ENCODE measurements around the gene CSTPP1. TPM values are rescaled to one million over a fixed set of nuclear protein-coding genes. Genes with fewer than 3 reads are reported as not detected.
"Not testable (repeated sequence)": the region's sequence is repeated elsewhere in the genome, so short reads cannot be mapped to it uniquely, and the experiment has no call there.

CSTPP1 gene
- total RNA-seq, 1 donor from 2014 or later, result 18.0 TPM

- Mint-ChIP-seq H3K4me3 (no peak overlapping the region), H3K4me1 (peaks cover 16% of the 10 kb centered on the region), H3K36me3 (ENCODE audit: low read depth) (peaks cover 3% of the 10 kb centered on the region), H3K27me3 (no peaks in the 10 kb centered on the region), H3K27ac (peak overlapping the region; percentile 4), H3K9me3 (no peaks in the 10 kb centered on the region)
- intact Hi-C loops (cut with micrococcal nuclease), result no loop called here
- no peak for DNase-seq
These were observed 16.0 kb downstream of the CSTPP1 start for GRCh38 chr11:46952553-46952952.

GRCh38 chr11:46953093-46953492, 16.5 kb downstream of the CSTPP1 start:
- Mint-ChIP-seq H3K27ac (peak overlapping the region; percentile 4), H3K4me1 (peaks cover 16% of the 10 kb centered on the region), H3K36me3 (ENCODE audit: low read depth) (peaks cover 3% of the 10 kb centered on the region), H3K27me3 (no peaks in the 10 kb centered on the region), H3K9me3 (no peaks in the 10 kb centered on the region), H3K4me3 (no peak overlapping the region)
- no peak for DNase-seq
- intact Hi-C loops (cut with micrococcal nuclease), result no loop called here

DNA sequence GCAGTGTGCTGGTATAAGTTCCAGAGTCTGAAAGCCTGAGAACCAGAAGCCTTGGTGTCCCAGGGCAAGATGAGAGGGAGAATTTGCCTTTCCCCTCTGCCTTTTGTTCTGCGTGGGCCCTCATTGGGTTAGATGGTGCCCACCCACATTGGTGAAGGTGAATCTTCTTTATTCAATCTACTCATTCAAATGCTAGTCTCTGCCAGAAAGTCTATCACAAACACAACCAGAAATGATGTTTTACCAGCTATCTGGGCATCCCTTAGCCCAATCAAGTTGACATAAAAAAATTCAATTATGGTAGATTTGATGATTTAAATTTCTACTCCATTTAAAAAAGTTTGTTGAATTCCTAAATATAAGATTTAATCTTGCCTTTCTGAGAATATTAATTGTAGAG, 22.2 kb downstream of the CSTPP1 start:
- DNase-seq, result no peak
- Mint-ChIP-seq H3K27me3 (no peaks in the 10 kb centered on the region), H3K4me1 (peaks cover under 1% of the 10 kb centered on the region), H3K36me3 (ENCODE audit: low read depth) (peaks cover 24% of the 10 kb centered on the region), H3K4me3 (no peak overlapping the region), H3K27ac (no peak overlapping the region), H3K9me3 (no peaks in the 10 kb centered on the region)
- intact Hi-C loops (cut with micrococcal nuclease), result no loop called here

GRCh38 chr11:46961041-46961440, 24.5 kb downstream of the CSTPP1 start:
- Mint-ChIP-seq H3K36me3 (ENCODE audit: low read depth) (peaks cover 24% of the 10 kb centered on the region), H3K4me3 (no peak overlapping the region), H3K9me3 (no peaks in the 10 kb centered on the region), H3K27ac (no peak overlapping the region), H3K4me1 (peaks cover 2% of the 10 kb centered on the region), H3K27me3 (no peaks in the 10 kb centered on the region)
- intact Hi-C loops (cut with micrococcal nuclease), result no loop called here
- DNase-seq, result no peak

GRCh38 chr11:46961886-46962285, 25.3 kb downstream of the CSTPP1 start:
- H3K4me3 Mint-ChIP-seq; H3K4me1 Mint-ChIP-seq; H3K9me3 Mint-ChIP-seq; H3K27me3 Mint-ChIP-seq; H3K27ac Mint-ChIP-seq; DNase-seq; intact Hi-C loops (cut with micrococcal nuclease): not testable (repeated sequence)
- H3K36me3 Mint-ChIP-seq (ENCODE audit: low read depth), result peaks cover 24% of the 10 kb centered on the region

DNA sequence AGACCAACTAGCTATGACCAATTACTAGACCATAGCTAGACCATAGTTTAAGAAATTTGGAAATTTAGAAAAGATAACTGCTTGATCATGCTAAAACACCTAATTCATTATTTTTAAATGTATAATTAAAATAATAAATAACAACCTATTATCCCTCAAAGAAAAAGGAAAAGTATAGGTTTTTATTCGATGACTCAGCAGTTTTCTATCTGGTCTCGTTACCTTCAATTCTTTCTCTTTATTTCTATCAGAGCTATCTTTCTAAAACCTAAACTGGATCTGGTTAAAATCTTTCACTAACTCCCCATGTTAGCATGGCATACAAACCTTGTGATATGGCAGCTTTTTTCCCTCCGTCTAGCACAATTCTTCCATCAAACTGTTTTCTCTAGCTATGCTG, 27.3 kb downstream of the CSTPP1 start:
- Mint-ChIP-seq H3K27ac (no peak overlapping the region), H3K36me3 (ENCODE audit: low read depth) (peaks cover 19% of the 10 kb centered on the region), H3K4me1 (peaks cover 2% of the 10 kb centered on the region), H3K4me3 (no peak overlapping the region), H3K9me3 (no peaks in the 10 kb centered on the region), H3K27me3 (no peaks in the 10 kb centered on the region)
- intact Hi-C loops (cut with micrococcal nuclease), result no loop called here
- no peak for DNase-seq

DNA sequence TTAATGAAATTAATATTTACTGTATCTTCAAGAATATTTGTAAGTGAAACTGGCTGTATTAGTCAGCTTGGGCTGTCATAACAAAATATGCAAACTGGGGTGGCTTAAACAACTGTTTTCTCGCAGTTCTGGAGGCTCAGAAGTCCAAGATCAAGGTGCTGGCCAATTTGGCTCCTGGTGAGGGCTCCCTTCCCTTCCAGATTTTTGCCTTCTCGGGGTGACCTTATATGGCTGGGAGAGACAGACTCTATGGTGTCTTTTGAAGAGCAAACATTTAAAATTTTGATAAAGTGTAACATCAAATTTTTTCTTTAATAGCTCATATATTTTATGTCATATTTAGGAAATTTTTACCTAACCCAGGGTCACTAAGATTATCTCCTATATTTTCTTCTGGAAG, 30.2 kb downstream of the CSTPP1 start:
- no peak for DNase-seq
- Mint-ChIP-seq H3K4me1 (peaks cover 2% of the 10 kb centered on the region), H3K9me3 (no peaks in the 10 kb centered on the region), H3K36me3 (ENCODE audit: low read depth) (peaks cover 3% of the 10 kb centered on the region), H3K27me3 (no peaks in the 10 kb centered on the region), H3K27ac (no peak overlapping the region), H3K4me3 (no peak overlapping the region)
- intact Hi-C loops (cut with micrococcal nuclease), result no loop called here

GRCh38 chr11:46967962-46968361, 31.4 kb downstream of the CSTPP1 start:
- H3K9me3 Mint-ChIP-seq, result no peaks in the 10 kb centered on the region
- H3K27me3 Mint-ChIP-seq, result no peaks in the 10 kb centered on the region
- no peaks in the 10 kb centered on the region for H3K36me3 Mint-ChIP-seq (ENCODE audit: low read depth)
- no peak overlapping the region for H3K27ac Mint-ChIP-seq
- no peak overlapping the region for H3K4me3 Mint-ChIP-seq
- intact Hi-C loops (cut with micrococcal nuclease), result no loop called here
- no peak for DNase-seq
- peaks cover 2% of the 10 kb centered on the region for H3K4me1 Mint-ChIP-seq

GRCh38 chr11:46969379-46969778, 32.8 kb downstream of the CSTPP1 start:
- no peak for DNase-seq
- H3K27ac Mint-ChIP-seq, result no peak overlapping the region

DNA sequence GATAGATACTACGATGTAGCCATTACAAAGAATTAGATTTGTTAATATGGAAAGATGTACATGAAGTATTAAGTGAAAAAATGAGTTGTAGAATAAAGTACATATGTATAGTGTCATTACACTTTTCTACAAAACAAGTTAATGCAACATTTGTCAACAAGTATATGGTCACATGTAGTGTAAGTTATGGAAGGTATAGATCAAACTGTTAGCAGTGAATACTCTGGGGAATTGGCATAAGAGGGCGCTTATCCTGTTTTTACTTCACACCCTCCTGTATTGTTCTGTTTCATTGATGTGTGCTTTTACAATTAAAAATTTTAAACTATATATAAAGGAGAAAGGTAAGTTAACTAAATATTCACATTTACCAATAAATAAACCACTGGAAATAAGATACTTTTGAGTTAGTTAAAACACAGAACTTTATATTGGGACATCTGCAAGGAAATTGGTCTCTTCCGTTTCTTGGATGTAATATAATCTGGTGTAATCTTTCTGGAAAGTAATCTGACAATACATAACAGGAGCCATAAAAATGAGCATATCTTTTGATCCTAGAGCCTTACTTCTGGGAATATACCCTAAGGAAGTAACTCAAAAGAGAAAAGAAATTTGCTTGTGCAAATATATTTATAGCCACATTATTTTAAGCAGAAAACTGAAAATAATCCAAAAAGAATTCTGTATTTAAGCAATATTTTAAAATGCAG, 34.5 kb downstream of the CSTPP1 start:
- H3K4me1 Mint-ChIP-seq, result no peaks in the 10 kb centered on the region
- no peaks in the 10 kb centered on the region for H3K9me3 Mint-ChIP-seq
- intact Hi-C loops (cut with micrococcal nuclease), result no loop called here
- H3K36me3 Mint-ChIP-seq (ENCODE audit: low read depth), result no peaks in the 10 kb centered on the region
- H3K27ac Mint-ChIP-seq, result no peak overlapping the region
- DNase-seq, result no peak
- H3K4me3 Mint-ChIP-seq, result no peak overlapping the region
- no peaks in the 10 kb centered on the region for H3K27me3 Mint-ChIP-seq

More at GRCh38 chr11:46969379-46969778, 32.8 kb downstream of the CSTPP1 start:
- intact Hi-C loops (cut with micrococcal nuclease), result no loop called here
- H3K4me3 Mint-ChIP-seq, result no peak overlapping the region
- H3K36me3 Mint-ChIP-seq (ENCODE audit: low read depth), result no peaks in the 10 kb centered on the region
- H3K9me3 Mint-ChIP-seq, result no peaks in the 10 kb centered on the region
- H3K27me3 Mint-ChIP-seq, result no peaks in the 10 kb centered on the region
- no peaks in the 10 kb centered on the region for H3K4me1 Mint-ChIP-seq

DNA sequence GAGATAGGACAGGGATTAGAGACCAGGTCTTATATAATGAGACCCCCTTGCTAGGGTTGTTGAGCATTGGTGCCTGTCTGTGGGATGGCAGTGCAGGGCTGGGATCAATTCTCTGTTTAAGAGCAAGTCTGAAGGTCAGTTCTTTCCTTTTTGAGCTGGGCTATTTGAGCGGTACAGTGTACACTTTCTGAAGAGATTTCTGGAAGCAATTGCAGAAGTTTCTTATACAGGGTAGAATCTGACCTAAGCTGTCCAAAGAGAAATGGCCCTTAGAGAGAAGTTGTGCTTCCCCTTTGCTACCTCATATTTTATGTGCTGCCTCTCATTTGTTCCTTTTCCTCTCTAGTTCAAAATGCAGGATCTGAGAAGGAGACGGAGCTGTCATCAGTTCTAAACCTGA, 35.8 kb downstream of the CSTPP1 start:
- Mint-ChIP-seq H3K4me3 (no peak overlapping the region), H3K9me3 (no peaks in the 10 kb centered on the region), H3K4me1 (no peaks in the 10 kb centered on the region), H3K27ac (no peak overlapping the region), H3K27me3 (no peaks in the 10 kb centered on the region), H3K36me3 (ENCODE audit: low read depth) (no peaks in the 10 kb centered on the region)
- intact Hi-C loops (cut with micrococcal nuclease), result no loop called here
- no peak for DNase-seq

- no peak overlapping the region for H3K27ac Mint-ChIP-seq
- H3K36me3 Mint-ChIP-seq (ENCODE audit: low read depth), result no peaks in the 10 kb centered on the region
- no peaks in the 10 kb centered on the region for H3K4me1 Mint-ChIP-seq
- intact Hi-C loops (cut with micrococcal nuclease), result no loop called here
- no peaks in the 10 kb centered on the region for H3K27me3 Mint-ChIP-seq
- H3K9me3 Mint-ChIP-seq, result no peaks in the 10 kb centered on the region
- no peak for DNase-seq
- H3K4me3 Mint-ChIP-seq, result no peak overlapping the region
These were observed 36.3 kb downstream of the CSTPP1 start for GRCh38 chr11:46972821-46973220.

DNA sequence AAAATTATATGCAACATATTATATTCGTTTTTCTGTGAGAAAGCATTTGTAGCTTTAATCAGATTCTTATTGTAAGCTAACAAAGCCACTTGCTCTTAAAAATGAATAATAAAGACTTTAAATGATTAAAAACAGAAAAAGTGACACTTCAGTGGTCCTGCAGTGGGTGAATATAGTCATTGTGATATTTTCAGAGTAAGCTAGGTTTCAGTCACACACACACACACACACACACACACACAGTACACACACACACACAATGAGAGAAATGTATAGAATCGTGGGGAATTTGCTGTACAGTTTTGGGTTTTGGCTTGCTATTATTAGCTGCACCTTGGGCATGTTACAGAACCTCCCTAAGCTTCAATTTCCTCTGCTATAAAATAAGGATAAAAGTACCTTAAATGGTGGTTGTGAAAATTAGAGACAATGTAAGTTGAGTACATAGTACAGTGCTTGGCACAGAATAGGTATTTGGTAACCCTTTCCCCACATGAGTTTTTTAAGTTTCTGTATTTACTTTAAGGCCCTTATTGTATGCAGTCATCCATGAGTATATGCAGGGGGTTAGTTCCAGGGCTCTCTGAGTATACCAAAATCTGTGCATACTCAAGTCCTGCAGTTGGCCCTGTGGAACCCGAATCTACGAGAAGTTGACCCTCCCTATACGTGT, 39.8 kb downstream of the CSTPP1 start:
- Mint-ChIP-seq H3K27ac (no peak overlapping the region), H3K36me3 (ENCODE audit: low read depth) (peaks cover 3% of the 10 kb centered on the region), H3K4me1 (peaks cover 3% of the 10 kb centered on the region), H3K9me3 (peaks cover under 1% of the 10 kb centered on the region), H3K4me3 (no peak overlapping the region), H3K27me3 (no peaks in the 10 kb centered on the region)
- intact Hi-C loops (cut with micrococcal nuclease), result no loop called here
- no peak for DNase-seq

DNA sequence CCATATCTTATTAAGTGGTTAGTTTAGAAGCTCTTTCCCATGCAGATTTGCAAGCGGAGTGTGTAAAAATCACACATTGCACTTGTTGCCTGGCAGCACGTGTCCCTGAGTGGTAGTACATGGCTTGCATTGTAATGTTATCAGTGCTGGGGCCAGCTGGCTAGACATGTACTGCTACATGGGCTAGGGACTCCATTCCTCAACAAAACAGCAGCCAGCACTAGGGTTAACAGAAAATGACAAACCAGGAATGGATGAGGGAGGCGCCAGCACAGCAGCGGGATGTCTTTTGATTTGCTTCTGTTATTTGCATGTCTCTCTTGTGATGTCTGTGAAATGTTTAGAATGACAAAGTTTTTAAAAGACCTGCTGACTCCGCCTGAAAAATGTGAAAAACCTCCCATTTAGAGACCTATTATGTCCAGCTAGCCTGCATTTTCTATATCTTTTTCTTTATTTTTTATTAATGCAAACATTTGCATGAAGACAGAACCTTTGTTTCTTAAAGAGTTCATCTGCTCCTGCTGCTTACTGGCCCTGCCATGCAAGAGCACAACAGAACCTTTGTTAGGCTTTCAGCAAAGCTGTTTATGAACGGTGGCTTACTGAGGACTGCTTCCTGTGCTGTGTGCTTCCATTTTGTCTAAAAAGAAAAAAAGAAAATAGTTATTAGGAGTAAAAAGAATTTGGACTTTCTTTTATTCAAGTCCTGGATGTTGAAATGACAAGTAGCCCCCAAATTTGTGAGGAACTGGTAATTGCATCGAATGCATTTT, 40.7 kb downstream of the CSTPP1 start:
- H3K9me3 Mint-ChIP-seq, result peaks cover 5% of the 10 kb centered on the region
- no peaks in the 10 kb centered on the region for H3K27me3 Mint-ChIP-seq
- intact Hi-C loops (cut with micrococcal nuclease), result no loop called here
- peaks cover 8% of the 10 kb centered on the region for H3K4me1 Mint-ChIP-seq
- H3K4me3 Mint-ChIP-seq, result no peak overlapping the region
- H3K36me3 Mint-ChIP-seq (ENCODE audit: low read depth), result peaks cover 7% of the 10 kb centered on the region
- H3K27ac Mint-ChIP-seq, result no peak overlapping the region
- DNase-seq, result no peak

All from activated CD4-positive, alpha-beta T cell treated with anti-CD3 and anti-CD28 coated beads, Interleukin-2, amount 10 ng/mL, durations not matched to agents 24 days and 14 days (primary cell).